Neuronal stem cell (in vitro differentiated cells): ENCODE data around the gene GALR2.
A peak's percentile ranks its signal among the peaks of the same experiment; 100 is the strongest.

ENCODE experiments used
- DNase-seq: peaks from one replicate; pipeline ENCODE4 v3.0.0-alpha.2; 2013; ENCODE audit warnings: low spot score
- H2AFZ ChIP-seq: one replicate; pipeline ENCODE4 v1.6.1; 2013; ENCODE audit warnings: mild to moderate bottlenecking, low read length, inconsistent platforms
- H2AK5ac ChIP-seq: 2 replicates; pipeline ENCODE4 v1.6.1; 2013; ENCODE audit warnings: low read depth, mild to moderate bottlenecking, inconsistent platforms, low read length, moderate library complexity, mixed read lengths
- H2BK120ac ChIP-seq: 2 replicates; pipeline ENCODE4 v1.6.1; 2013; ENCODE audit warnings: low read depth, mild to moderate bottlenecking, inconsistent platforms, low read length, moderate library complexity, mixed read lengths
- H2BK12ac ChIP-seq: one replicate; pipeline ENCODE4 v1.6.1; 2013; ENCODE audit warnings: low read length, inconsistent platforms
- H2BK15ac ChIP-seq: 2 replicates; pipeline ENCODE4 v1.6.1; 2013; ENCODE audit warnings: mild to moderate bottlenecking, low read length, inconsistent platforms, mixed read lengths
- H2BK5ac ChIP-seq: one replicate; pipeline ENCODE4 v1.6.1; 2013; ENCODE audit warnings: inconsistent platforms, mild to moderate bottlenecking, low read length, moderate library complexity
- H3K14ac ChIP-seq: one replicate; pipeline ENCODE4 v1.6.1; 2013; ENCODE audit warnings: low read length, inconsistent platforms
- H3K18ac ChIP-seq: 2 replicates; pipeline ENCODE4 v1.6.1; 2013; ENCODE audit warnings: low read length, inconsistent platforms
- H3K23ac ChIP-seq: 2 replicates; pipeline ENCODE4 v1.6.1; 2013; ENCODE audit warnings: low read depth, mild to moderate bottlenecking, mixed read lengths, low read length, inconsistent platforms; ENCODE audit not compliant: poor library complexity
- H3K27ac ChIP-seq: replicated peaks from 3 replicates; pipeline ENCODE4 v1.5.1; 2013; ENCODE audit warnings: low read length, inconsistent platforms
- H3K27me3 ChIP-seq, 3 experiments: 2 replicates each; pipeline ENCODE4 v1.6.1; 2013; ENCODE audit warnings: low read length in 3 of 3, mild to moderate bottlenecking in 2 of 3, inconsistent platforms in 1 of 3, low read depth in 1 of 3, mixed read lengths in 1 of 3, moderate library complexity in 1 of 3; ENCODE audit not compliant: control insufficient read depth in 3 of 3, insufficient read depth in 3 of 3
- H3K36me3 ChIP-seq, 2 donors: replicated peaks in 1 of 2; 2 replicates each; pipeline ENCODE4 v1.6.1; 2013; ENCODE audit warnings: low read length in 2 of 2; ENCODE audit not compliant: control insufficient read depth in 2 of 2, insufficient read depth in 2 of 2
- H3K4ac ChIP-seq: 2 replicates; pipeline ENCODE4 v1.6.1; 2013; ENCODE audit warnings: inconsistent platforms, mild to moderate bottlenecking, low read length, moderate library complexity
- H3K4me1 ChIP-seq, 2 donors: 1 replicate in 1 of 2; 2 replicates in 1 of 2; pipeline ENCODE4 v1.6.1; 2013; ENCODE audit warnings: low read length in 2 of 2, low read depth in 1 of 2; ENCODE audit not compliant: control insufficient read depth in 2 of 2, insufficient read depth in 1 of 2
- H3K4me2 ChIP-seq: one replicate; pipeline ENCODE4 v1.6.1; 2013; ENCODE audit warnings: mild to moderate bottlenecking, low read length, inconsistent platforms; ENCODE audit not compliant: insufficient read depth, poor library complexity, severe bottlenecking
- H3K4me3 ChIP-seq, 2 donors: 2 replicates each; pipeline ENCODE4 v1.5.1; 2013; ENCODE audit warnings: low read length in 2 of 2, mild to moderate bottlenecking in 2 of 2, inconsistent platforms in 1 of 2, moderate library complexity in 1 of 2
- H3K79me1 ChIP-seq: one replicate; pipeline ENCODE4 v1.6.1; 2013; ENCODE audit warnings: low read depth, mild to moderate bottlenecking, inconsistent platforms, low read length, moderate library complexity
- H3K9ac ChIP-seq: one replicate; pipeline ENCODE4 v1.6.1; 2013; ENCODE audit warnings: mild to moderate bottlenecking, low read depth, low read length, inconsistent platforms; ENCODE audit not compliant: poor library complexity
- H3K9me3 ChIP-seq, 2 donors: replicated peaks in 1 of 2; 2 replicates each; pipeline versions ENCODE3 to v1.6.1; 2013; ENCODE audit warnings: low read length in 2 of 2, mild to moderate bottlenecking in 2 of 2, inconsistent platforms in 1 of 2, low read depth in 1 of 2, mixed read lengths in 1 of 2, moderate library complexity in 1 of 2; ENCODE audit not compliant: control insufficient read depth in 2 of 2, insufficient read depth in 1 of 2
- H4K8ac ChIP-seq: one replicate; pipeline ENCODE4 v1.6.1; 2013; ENCODE audit warnings: low read depth, mild to moderate bottlenecking, inconsistent platforms, low read length, moderate library complexity
- H4K91ac ChIP-seq: one replicate; pipeline ENCODE4 v1.6.1; 2013; ENCODE audit warnings: low read length, low read depth, mild to moderate bottlenecking, inconsistent platforms; ENCODE audit not compliant: poor library complexity
- WGBS, 2 donors: extraction: QIAGEN DNeasy Blood & Tissue Kit; methylation state at CpG; one replicate each; pipeline ENCODE4 v1.1.7; 2013; ENCODE audit warnings: missing lambda C conversion rate in 2 of 2, mixed read lengths in 1 of 2; ENCODE audit not compliant: insufficient read length in 2 of 2, insufficient replicate concordance in 1 of 2; ENCODE audit errors: extremely low coverage in 2 of 2; 5-methylcytosine and 5-hydroxymethylcytosine counted together

The GALR2 gene

DNA sequence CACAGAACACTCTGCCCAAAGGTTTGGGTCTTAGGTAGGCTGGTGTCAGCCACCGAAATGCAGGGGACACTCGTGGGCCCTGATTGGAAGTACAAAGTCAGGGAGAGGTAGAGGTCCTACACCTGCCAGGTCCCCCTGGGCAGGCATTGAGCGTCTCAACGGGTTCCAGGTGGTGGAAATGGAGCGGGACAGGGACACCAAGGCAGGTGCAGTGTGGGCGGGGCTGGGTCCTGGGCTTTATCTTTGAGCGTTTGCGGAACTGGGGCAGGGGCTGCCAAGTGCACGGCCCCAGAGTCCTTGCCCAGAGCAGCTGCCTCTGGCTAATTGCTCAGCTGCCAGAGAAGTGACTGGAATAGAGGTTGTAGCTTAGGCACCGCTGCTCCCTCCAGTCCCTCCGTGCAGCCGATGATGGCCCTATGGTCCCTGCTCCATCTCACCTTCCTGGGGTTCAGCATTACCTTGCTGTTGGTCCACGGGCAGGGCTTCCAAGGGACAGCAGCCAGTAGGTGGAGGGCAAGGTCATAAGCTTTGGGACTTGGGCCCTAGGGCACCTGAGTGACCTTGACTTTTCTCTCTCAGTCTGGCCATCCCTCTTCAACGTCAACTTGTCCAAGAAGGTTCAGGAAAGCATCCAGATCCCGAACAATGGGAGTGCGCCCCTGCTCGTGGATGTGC is 4.4 kb downstream of the GALR2 start, which contains the start of gene ZACN:
Gene ZACN (plus strand): TSS at position 323 of the 675 bp plus-strand sequence. CDS start 83 bp downstream, at position 406.
- no peak within 1 kb of the TSS for H2AK5ac ChIP-seq
- no peaks in the 10 kb centered on the region for H3K79me1 ChIP-seq
- H4K91ac ChIP-seq = no peak within 1 kb of the TSS
- peak within 1 kb of the TSS; percentile 46 for H3K9ac ChIP-seq
- H2AFZ ChIP-seq = no peak within 1 kb of the TSS
- H2BK12ac ChIP-seq = no peak within 1 kb of the TSS
- H4K8ac ChIP-seq = no peak within 1 kb of the TSS
- H3K18ac ChIP-seq = peak within 1 kb of the TSS; percentile 39
- no peak within 1 kb of the TSS for H2BK120ac ChIP-seq
- no peak within 1 kb of the TSS for H2BK15ac ChIP-seq
- H3K4me2 ChIP-seq = peak within 1 kb of the TSS; percentile 38
- peaks cover 17 to 22% of the 10 kb centered on the region in 2 donors for H3K4me1 ChIP-seq
- H3K27ac ChIP-seq = no peak within 1 kb of the TSS
- H2BK5ac ChIP-seq = no peak within 1 kb of the TSS
- peak within 1 kb of the TSS; percentile 86 for H3K23ac ChIP-seq
- no peak for DNase-seq
- peak within 1 kb of the TSS in 1 of 2 donors; percentile 39 for H3K4me3 ChIP-seq
- WGBS, 2 donors = no CpG with 5 or more reads among the region's 17 CpGs
- peak within 1 kb of the TSS; percentile 28 for H3K14ac ChIP-seq
- H3K9me3 ChIP-seq = peaks cover 0 to 5% of the 10 kb centered on the region in 2 donors
- peaks cover 32 to 61% (median 36%) of the 10 kb centered on the region in 3 experiments for H3K27me3 ChIP-seq
- H3K4ac ChIP-seq = no peak within 1 kb of the TSS
- peaks cover 8 to 21% of the 10 kb centered on the region in 2 donors for H3K36me3 ChIP-seq

DNA sequence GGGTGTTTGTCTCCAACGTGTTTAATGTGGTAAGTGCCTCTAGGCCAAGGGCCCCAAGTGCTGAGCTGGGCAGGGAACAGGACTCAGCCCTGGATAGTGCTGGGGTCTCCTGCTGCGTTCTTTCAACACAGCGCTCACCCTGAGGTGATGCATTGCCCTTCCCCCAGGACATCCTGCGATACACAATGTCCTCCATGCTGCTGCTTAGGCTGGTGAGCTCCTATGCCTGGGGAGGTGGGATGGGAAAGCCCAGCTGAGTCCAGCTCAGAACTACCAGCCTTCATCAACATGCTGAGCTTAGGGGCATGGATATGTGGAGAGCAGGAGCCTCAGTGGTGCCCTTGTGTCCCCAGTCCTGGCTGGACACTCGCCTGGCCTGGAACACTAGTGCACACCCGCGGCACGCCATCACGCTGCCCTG is 5.0 kb downstream of the GALR2 start:
- Histone ChIP-seq H3K4ac (no peak overlapping the region), H2AFZ (no peak overlapping the region), H4K91ac (no peak overlapping the region), H4K8ac (no peak overlapping the region), H2BK5ac (no peak overlapping the region), H3K4me3 (peak overlapping the region in 1 of 2 donors; percentile 39), H3K27ac (no peak overlapping the region), H2BK12ac (no peak overlapping the region), H2BK15ac (no peak overlapping the region), H3K9me3 (peaks cover 0 to 5% of the 10 kb centered on the region in 2 donors), H3K14ac (peak overlapping the region; percentile 28), H3K4me2 (peak overlapping the region; percentile 38), H3K79me1 (no peaks in the 10 kb centered on the region), H2BK120ac (no peak overlapping the region), H3K27me3 (peaks cover 26 to 55% (median 31%) of the 10 kb centered on the region in 3 experiments), H3K23ac (peak overlapping the region; percentile 86), H3K4me1 (peaks cover 17 to 22% of the 10 kb centered on the region in 2 donors), H3K9ac (peak overlapping the region; percentile 46), H3K18ac (peak overlapping the region; percentile 15), H2AK5ac (no peak overlapping the region), H3K36me3 (peaks cover 13 to 27% of the 10 kb centered on the region in 2 donors)
- DNase-seq = no peak
- no CpG with 5 or more reads among the region's 9 CpGs for WGBS, 2 donors

DNA sequence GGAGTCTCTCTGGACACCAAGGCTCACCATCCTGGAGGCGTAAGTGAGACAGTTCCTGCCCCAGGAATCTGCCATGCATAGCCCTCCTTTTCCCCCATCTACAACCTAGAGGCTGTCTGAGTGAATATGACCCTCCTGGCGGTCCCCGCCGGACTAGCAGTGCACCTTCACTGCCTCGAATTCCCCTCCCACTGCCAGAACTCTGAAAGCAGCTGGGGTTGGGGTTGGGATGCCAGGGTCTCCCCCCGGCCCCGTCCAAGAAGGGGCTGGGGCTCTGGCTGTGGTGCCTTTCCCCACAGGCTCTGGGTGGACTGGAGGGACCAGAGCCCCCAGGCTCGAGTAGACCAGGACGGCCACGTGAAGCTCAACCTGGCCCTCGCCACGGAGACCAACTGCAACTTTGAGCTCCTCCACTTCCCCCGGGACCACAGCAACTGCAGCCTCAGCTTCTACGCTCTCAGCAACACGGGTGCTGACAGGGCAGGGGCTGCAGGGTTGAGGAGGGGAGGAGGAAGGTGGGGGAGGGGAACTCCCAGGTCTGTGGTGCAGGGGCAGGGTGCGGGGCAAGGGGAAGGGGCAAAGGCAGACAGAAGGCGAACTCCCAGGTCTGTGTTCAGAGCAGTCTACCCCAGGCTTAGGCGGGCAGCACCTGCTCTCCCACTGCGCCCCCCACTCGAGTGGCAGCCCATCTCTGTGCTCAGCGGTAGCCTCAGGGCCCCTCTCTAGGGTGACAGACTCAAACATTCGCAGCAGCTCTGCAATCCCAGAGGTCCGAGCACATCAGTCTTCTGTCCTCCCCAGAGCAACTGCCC is 5.6 kb downstream of the GALR2 start:
- Histone ChIP-seq H3K9me3 (peaks cover 0 to 2% of the 10 kb centered on the region in 2 donors), H3K4me2 (peak overlapping the region; percentile 38), H3K4me1 (peaks cover 17 to 19% of the 10 kb centered on the region in 2 donors), H3K23ac (peak overlapping the region; percentile 86), H4K91ac (no peak overlapping the region), H3K27me3 (peaks cover 20 to 49% (median 25%) of the 10 kb centered on the region in 3 experiments), H2BK15ac (no peak overlapping the region), H3K4ac (no peak overlapping the region), H3K14ac (peak overlapping the region; percentile 28), H3K36me3 (peaks cover 17 to 33% of the 10 kb centered on the region in 2 donors), H2BK120ac (no peak overlapping the region), H2BK5ac (no peak overlapping the region), H3K4me3 (no peak overlapping the region), H2BK12ac (no peak overlapping the region), H3K9ac (peak overlapping the region; percentile 50), H3K79me1 (no peaks in the 10 kb centered on the region), H3K18ac (peak overlapping the region; percentile 40), H2AK5ac (no peak overlapping the region), H3K27ac (no peak overlapping the region), H2AFZ (no peak overlapping the region), H4K8ac (no peak overlapping the region)
- DNase-seq = no peak
- WGBS, 2 donors = no CpG with 5 or more reads among the region's 23 CpGs
